RPMI7951 (cell line): ENCODE measurements around the gene SLC13A2. TPM values are rescaled to one million over a fixed set of nuclear protein-coding genes. Genes with fewer than 3 reads are reported as not detected.
"Not testable (repeated sequence)": the region's sequence is repeated elsewhere in the genome, so short reads cannot be mapped to it uniquely, and the experiment has no call there.

Source experiments
- DNase-seq: peaks from one replicate; pipeline ENCODE4 v3.0.0-alpha.2; 2012; ENCODE audit warnings: low read depth
- total RNA-seq: library from RNA; depleted of rRNA; stranded (reverse); fragments of >200 nt; shearing (Covaris generic); gene quantifications from 2 replicates; pipeline ENCODE4 v1.2.3, GENCODE V29; 2014; rRNA removed

The SLC13A2 gene, protein sequence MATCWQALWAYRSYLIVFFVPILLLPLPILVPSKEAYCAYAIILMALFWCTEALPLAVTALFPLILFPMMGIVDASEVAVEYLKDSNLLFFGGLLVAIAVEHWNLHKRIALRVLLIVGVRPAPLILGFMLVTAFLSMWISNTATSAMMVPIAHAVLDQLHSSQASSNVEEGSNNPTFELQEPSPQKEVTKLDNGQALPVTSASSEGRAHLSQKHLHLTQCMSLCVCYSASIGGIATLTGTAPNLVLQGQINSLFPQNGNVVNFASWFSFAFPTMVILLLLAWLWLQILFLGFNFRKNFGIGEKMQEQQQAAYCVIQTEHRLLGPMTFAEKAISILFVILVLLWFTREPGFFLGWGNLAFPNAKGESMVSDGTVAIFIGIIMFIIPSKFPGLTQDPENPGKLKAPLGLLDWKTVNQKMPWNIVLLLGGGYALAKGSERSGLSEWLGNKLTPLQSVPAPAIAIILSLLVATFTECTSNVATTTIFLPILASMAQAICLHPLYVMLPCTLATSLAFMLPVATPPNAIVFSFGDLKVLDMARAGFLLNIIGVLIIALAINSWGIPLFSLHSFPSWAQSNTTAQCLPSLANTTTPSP
- total RNA-seq = not detected in 2 replicates

DNA sequence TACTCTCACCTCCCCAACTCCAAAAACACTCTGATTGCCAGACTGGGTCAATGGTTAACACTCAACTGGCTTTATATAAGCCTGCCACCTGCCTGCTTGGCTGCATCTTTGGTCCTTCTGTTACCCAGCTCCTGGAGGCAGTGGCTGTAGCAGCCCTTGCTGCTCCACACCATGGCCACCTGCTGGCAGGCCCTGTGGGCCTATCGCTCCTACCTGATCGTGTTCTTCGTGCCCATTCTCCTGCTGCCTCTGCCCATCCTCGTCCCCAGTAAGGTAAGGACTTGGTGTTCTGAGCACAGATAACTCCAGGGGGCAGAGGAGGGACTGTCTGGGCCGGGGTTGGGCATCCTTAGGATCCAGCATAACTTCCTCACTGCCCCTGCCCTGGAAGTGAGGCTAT lies at the start of gene SLC13A2:
Gene SLC13A2, plus strand, starts transcription at position 103 of the 400 bp plus-strand sequence. Its CDS starts 69 bp downstream, at position 172.
- DNase-seq = no peak

DNA sequence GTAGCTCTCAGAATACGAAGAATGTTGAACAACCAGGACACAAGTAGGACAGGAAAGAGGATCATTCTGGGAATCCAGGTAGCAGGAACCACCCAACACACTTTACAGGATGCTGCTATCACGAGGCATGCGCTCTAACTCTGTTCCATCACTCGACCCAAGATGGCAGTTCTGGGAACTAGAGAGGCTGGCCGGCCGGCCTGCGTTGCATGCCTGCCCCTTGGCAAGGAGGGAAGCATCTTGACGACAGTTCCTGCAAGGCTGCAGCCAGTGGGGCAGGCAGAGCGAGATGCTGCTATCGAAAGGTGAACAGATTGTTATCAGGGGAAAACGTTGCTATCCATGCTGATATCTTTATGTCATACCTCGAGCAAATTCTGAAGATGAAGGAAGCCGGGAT lies 48.2 kb upstream of the SLC13A2 start:
- no peak for DNase-seq

DNA sequence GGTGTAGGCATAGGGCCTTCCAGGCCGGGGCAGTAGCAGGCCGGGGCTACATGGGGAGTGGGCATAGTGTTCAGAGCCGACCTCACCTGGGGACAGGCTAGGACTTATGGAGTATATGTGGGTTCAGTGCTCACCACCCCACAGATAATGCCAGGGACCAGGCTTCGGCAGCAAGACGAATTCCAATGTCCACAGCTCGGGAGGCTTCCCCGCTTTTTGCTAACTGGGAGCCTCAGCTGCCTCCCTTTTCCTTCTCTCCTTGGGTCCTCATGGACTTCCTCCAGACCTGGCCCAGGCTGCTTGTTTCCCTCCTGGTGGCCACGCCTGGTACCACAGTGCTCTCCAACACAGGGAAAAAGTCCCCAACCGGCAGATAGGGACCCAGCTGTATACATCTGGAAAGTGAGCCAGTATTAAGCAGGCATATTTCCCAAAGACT lies 47.3 kb upstream of the SLC13A2 start:
- DNase-seq = peak; percentile 15

DNA sequence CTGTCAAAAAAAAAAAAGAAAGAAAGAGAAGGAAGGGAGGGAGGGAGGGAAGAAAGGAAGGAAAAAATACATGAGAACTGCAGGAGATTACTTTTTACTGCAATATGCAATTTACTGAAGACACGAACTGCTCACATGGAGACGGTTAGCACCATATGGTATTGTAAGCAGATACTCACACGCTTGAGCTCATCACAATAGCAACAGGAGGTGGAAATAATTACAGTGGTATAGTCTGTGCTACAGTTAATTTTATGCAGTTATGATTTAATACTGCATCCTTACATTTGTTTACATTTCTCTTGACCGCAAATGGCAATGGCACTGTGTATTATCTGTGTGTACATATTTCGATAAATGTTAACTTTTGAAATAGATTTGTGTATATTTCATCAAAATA lies 46.1 kb upstream of the SLC13A2 start:
- no peak for DNase-seq

DNA sequence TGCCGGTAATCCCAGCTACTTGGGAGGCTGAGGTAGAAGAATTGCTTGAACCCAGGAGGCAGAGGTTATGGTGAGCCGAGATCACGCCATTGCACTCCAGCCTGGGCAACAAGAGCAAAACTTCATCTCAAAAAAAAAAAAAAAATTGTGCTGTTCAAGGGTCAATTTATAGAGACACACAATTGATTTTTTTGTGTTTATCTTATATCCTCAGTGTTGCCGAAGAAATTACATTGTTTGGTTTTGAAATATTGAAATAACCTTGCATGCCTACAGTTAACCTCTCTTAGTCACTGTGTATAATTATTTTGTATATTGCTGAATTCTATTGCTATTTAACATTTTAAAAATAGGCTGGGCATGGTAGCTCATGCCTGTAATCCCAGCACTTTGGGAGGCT lies 45.5 kb upstream of the SLC13A2 start:
- not testable (repeated sequence) for DNase-seq

DNA sequence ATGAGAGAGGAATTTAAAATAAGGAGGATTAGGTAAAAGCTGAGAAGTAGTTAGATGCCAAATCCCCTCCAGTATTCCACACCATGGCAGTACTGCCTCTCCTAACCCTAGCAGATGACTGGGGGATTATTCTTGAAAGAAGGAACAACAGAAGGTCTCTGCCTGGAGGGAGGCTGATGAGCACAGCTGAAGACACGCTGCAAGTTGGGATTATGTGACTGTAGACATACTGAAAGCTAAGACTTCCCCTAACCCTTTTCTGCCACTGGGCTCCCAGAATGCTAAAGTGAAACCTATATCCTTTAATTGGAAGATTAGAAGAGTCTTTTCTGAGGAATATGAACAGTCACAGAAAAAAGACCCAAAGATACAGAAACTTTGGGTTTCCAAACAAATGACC lies 39.7 kb upstream of the SLC13A2 start:
- no peak for DNase-seq

DNA sequence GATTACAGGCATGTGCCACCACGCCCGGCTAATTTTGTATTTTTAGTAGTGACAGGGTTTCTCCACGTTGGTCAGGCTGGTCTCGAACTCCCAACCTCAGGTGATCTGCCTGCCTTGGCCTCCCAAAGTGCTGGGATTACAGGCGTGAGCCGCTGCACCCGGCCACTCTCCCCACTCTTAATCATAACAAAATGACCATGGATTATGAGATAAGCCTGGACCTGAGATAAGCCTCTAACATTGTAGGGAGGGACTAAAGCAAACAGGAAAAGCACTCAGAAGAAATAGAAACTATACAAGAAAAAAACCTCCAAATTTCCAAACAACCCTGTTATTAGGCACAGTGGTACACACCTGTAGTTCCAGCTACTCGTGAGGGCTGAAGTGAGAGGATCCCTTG lies 39.1 kb upstream of the SLC13A2 start:
- DNase-seq = not testable (repeated sequence)

DNA sequence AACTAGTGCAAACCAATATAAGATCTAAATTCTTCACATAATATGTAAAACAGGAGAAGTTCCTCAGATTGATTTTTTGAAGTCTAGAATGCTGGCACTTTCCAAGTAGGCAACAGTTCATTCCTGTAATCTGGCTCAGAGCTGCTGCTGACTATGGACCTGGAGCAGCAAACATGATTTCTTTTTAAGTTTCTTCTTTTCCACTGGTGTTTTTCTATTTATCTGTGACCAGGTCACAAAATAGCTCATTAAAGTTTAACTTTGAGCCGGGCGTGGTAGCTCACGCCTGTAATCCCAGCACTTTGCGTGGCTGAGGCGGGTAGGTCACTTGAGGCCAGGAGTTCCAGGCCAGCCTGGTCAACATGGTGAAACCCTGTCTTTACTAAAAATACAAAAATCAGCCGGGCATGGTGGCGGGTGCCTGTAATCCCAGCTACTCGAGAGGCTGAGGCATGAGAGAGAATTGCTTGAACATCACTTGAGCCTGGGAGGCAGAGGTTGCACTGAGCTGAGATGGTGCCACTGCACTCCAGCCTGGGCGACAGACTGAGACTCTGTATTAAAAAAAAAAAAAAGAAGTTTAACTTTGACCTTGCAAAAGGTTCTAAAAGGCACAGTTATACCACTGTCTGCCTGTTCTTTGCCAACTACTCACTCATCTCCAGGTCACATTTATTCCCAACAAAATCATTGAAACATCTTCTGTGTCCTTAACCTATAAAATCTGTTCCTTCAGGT lies 29.4 kb upstream of the SLC13A2 start:
- DNase-seq = no peak

DNA sequence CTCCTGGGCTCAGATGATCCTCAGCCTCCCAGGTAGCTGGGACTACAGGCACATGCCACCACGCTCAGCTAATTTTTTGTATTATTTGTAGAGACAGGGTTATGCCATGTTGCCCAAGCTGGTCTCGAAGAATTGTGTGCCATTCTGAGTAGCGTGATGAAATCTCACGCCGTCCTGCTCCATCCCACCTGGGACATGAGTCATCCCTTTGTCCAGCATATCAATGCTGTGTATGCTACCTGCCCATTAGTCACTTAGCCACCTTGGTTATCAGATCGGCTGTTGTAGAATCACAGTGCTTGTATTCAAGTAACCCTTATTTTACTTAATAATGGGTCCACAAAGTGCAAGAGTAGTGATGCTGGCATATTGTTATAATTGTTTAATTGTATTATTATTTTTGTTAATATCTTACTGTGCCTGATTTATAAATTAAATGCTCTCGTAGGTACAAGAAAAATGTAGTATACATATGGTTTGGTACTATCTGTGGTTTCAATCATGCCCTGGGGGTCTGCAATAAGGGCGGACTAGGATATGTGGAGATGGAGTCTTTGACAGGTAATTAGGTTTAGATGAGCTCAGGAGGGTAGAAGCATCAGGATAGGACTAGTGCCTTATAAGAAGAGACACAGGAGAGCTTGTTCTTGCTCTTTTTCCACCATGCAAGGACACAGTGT lies 26.6 kb upstream of the SLC13A2 start:
- no peak for DNase-seq

DNA sequence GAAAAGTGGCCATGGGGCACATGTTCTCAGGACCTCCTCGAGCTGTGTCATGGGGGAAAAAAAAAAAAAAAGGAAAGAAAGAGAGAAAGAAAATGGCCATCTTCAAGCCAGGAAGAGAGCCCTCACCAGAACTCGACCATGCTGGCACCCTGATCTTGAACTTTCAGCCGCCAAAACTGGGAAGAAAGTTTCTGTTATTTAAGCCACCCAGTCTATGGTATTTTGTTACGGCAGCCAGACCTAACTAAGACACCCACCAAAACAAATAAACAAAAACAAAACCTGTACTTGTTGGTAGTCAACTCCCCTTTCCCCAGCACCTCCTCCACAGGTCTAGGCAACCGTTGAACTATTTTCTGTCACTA lies 26.1 kb upstream of the SLC13A2 start:
- no peak for DNase-seq

DNA sequence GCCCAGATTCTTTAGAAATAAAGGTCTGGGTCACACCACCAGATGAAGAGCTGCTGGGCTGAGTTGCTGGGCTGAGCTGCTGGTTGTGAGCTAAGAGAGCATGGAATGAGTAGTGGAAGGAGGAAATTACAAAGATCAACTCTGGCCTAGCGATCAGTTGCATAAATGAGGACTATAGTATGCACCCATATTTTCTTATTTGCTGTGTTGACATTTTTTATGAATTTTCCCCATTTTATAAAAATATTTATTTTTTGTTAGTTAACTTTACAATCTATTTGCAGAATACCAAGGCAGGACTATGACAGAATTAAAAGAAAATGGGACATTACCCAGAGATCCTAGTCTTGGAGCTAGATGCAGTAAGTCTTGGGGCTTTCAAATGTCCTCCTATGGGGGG lies 23.6 kb upstream of the SLC13A2 start:
- DNase-seq = no peak

DNA sequence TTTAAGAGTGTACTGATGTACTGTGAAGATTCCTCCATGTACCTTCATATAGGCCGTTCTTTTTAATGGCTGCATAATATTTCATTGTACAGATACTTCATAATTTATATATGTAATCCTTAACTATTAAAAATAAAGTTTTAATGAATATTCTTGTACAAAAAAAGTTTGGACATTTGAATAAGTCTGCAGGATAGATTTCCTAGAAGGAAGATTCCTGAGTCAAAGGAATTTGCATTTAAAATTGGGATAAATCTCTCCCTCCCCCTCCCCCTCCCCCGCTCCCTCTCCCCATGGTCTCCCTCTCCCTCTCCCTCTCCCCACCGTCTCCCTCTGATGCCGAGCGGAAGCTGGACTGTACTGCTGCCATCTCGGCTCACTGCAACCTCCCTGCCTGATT lies 15.6 kb upstream of the SLC13A2 start:
- no peak for DNase-seq

DNA sequence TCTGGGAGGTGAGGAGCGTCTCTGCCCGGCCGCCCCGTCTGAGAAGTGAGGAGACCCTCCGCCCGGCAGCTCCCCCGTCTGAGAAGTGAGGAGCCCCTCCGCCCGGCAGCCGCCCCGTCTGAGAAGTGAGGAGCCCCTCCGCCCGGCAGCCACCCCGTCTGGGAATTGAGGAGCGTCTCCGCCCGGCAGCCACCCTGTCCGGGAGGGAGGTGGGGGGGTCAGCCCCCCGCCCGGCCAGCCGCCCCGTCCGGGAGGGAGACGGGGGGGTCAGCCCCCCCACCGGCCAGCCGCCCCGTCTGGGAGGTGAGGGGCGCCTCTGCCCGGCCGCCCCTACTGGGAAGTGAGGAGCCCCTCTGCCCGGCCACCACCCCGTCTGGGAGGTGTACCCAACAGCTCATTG lies 14.6 kb upstream of the SLC13A2 start:
- DNase-seq = not testable (repeated sequence)

DNA sequence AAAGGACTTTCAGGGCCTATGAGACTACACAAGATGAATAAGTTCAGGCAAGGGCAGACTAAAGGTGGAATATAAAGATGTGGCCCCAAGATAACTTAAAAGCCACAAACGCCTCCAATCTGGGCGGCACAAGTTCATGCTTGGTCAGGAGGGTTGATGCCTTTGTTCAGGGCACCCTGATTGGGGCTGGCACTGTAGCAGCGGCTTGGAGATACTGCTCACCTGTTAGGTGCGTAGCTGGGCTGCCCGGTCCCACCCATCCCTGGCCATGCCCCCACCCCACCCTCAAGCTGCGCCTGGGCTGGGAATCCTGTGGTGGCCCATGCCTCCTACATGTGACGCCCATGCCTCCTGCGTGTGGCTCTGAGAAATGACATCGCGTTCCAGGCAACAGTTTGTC lies 12.5 kb upstream of the SLC13A2 start:
- no peak for DNase-seq

DNA sequence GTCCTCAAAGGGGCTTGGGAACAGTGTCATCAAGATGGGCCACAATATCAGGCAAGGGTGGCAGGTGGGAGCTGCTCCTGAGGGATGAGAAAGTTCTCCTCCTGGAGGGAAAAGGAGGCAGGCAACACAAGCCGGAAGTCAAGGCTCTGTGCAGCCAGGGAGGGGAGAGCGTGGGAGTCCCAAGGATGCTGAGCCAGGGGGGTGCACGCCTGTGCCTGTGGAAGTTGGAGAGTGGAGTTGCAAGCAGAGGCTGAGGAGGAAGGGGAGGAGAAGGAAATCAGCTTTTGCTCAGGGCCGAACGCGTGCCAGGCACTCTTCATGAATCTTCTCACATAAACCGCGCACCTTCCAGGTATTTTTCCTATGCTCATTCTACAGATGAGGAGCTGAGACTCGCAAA lies 7.4 kb upstream of the SLC13A2 start:
- no peak for DNase-seq

DNA sequence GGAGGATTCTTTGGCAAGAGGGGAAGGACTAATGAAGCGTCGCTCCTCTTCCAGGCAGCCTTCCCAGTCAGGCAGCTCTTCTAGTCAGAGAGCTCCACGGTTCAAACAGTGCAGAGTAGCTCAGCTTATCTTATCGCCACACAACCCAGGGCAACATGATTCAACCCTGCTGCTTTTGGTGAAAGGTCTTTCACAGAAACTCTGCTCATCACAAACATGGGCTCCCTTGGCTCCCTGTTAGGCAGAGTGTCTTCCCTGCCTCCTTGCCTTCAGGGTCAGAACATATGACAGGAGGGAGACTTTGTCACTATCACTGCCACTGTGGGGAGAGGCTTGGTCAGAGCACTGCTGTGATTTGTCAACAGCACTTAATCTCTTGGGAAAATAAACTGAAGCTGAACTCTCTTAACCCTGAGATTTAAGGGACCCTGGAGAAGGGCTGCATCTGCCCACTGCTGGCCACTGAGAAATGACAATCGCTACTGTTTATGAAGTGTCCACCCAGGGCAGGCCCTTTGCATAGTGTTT lies 6.9 kb upstream of the SLC13A2 start:
- DNase-seq = no peak

DNA sequence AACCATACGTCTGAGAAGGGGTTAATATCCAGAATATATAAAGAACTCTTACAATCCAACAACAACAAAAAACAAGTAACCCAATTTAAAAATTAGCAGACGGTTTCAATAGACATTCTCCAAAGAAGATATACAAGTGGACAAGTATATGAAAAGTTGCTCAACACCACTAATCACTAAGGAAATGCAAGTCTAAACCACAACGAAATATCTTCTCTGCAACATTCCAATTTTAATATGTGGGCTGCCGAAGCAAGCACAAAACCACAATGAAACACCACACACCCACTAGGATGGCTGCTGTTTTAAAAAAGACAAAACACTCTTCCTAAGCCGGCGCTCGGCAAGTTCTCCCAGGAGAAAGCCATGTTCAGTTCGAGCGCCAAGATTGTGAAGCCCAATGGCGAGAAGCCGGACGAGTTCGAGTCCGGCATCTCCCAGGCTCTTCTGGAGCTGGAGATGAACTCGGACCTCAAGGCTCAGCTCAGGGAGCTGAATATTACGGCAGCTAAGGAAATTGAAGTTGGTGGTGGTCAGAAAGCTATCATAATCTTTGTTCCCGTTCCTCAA lies 5.9 kb upstream of the SLC13A2 start:
- DNase-seq = peak; percentile 32

DNA sequence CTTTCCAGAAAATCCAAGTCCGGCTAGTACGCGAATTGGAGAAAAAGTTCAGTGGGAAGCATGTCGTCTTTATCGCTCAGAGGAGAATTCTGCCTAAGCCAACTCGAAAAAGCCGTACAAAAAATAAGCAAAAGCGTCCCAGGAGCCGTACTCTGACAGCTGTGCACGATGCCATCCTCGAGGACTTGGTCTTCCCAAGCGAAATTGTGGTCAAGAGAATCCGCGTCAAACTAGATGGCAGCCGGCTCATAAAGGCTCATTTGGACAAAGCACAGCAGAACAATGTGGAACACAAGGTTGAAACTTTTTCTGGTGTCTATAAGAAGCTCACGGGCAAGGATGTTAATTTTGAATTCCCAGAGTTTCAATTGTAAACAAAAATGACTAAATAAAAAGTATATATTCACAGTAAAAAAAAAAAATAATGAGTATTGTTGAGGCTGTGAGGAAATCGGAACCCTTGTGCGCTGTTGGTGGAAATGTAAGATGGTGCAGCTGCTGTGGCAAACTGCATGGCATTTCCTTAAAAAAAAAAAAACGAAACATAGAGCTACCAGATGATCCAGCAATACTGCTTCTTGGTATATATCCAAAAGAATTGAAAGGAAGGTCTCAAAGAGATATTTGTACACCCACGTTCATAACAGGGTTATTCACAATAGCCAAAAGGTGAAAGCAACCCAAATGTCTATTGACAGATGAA lies 5.3 kb upstream of the SLC13A2 start:
- DNase-seq = not testable (repeated sequence)

DNA sequence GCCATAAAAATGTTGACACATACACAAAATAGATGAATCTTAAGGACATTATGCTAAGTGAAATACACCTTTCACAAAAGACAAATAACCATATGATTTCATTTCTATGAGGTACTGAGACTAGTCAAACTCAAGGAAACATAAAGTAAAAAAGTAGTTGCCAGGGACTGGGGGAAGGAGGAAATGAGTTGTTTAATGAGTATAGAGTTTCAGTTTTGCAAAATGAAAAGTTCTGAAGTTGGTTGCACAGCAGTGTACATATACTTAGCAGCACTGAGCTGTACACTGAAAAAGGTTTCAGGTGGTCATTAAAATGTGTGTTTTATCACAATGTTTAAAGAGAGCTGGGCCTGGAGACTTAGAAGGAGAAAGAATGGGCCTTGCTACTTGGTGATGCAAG lies 4.7 kb upstream of the SLC13A2 start:
- no peak for DNase-seq

DNA sequence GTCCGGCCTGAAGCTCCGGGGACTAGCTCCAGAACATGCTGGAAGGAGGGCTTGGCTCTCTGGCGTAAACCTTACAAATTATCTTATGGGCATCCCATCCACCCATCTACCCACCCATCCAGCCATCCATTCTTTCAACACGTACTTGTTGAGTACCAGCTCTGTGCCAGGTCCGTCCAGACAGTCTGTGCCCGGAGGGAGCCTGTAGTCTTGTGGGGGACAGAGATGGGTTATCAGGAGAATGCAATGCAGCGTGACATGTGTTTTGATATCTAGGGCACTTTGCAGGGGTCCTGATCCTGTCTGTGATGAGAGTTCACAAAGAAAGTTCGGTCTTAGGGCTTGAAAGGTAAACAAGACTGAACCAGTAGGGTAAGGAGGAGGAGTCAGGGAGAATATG lies 4.1 kb upstream of the SLC13A2 start:
- no peak for DNase-seq
